Measurements from ENCODE around the gene PSMD6.

Gene PSMD6

DNA sequence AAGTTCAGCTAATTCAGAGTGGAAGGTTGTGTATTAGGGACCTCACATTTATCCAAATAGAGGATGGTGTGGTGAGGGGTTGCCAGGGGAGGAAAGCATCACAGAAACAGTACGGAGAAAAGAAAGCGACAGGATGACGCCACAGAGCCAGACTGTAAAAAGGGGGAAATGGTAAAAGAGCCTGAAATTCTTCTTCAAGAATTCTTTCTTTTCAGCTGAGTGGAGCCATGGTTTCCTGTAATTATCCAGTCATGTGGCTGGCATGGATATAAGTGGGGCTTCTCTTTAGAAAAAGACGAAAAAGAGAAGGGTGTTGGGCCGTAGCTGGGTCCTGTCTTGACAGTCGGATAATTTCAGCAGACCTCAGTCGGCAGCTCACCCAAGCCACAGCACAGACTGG, 24.5 kb upstream of the PSMD6 start:
- no peak for DNase-seq (ENCODE audit: low read depth)
- H3K4me3 ChIP-seq (ENCODE audit: low read depth, low read length) = no peak overlapping the region
- TF ChIP-seq, protein P1, sequence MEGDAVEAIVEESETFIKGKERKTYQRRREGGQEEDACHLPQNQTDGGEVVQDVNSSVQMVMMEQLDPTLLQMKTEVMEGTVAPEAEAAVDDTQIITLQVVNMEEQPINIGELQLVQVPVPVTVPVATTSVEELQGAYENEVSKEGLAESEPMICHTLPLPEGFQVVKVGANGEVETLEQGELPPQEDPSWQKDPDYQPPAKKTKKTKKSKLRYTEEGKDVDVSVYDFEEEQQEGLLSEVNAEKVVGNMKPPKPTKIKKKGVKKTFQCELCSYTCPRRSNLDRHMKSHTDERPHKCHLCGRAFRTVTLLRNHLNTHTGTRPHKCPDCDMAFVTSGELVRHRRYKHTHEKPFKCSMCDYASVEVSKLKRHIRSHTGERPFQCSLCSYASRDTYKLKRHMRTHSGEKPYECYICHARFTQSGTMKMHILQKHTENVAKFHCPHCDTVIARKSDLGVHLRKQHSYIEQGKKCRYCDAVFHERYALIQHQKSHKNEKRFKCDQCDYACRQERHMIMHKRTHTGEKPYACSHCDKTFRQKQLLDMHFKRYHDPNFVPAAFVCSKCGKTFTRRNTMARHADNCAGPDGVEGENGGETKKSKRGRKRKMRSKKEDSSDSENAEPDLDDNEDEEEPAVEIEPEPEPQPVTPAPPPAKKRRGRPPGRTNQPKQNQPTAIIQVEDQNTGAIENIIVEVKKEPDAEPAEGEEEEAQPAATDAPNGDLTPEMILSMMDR (conservative IDR thresholded peaks at IDR 0.05; ENCODE audit: low read depth, low read length) = no peak

DNA sequence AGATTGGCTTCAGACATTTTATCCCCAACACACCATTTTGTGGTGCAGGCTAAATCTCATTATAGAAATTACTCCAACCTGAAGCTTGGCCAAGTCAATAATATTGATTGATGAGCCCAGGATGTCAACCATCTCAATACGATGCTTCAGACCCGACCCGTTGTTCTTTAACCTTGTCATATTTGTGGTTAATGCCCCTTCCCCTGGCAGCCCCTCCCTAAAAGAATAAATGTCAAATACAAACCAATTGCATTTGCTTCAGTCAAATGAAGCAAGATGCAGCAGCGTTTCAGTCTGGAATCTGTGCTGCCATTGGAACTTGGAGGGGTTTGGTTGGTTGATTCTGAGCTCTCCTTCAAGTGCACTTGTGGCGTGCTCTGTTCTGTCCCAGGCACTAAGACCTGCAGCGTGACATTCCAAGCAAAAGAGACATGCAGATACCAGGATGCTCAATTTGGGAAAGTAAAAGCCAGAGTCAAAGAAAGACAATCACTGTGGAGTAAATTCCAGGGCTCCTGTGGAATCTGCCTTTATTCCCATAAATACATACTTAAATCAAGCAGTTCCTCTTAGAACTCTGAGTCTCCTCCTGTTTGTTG, 23.8 kb upstream of the PSMD6 start:
- no peak for DNase-seq (ENCODE audit: low read depth)
- no peak overlapping the region for H3K4me3 ChIP-seq (ENCODE audit: low read depth, low read length)
- TF ChIP-seq, protein P1 (conservative IDR thresholded peaks at IDR 0.05; ENCODE audit: low read depth, low read length) = no peak

DNA sequence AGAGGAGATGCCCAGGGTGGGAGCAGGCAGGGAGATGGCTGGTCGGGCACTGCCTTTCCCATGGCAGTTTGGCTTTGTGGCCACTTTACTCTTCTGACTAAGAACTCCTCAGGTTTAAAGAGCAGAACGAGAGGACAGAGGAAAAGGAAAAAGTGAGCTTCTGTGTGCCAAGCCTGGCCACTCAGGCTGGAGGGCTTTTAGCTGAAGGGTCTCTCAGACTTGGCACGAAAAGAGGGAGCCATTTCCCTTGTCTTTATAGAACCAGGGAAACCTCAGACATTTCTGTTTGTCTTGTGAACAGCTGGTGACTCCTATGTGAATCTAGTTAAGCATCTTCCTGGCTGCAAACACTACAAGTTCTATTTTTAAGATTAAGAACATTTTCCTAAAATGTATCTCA, 23.3 kb upstream of the PSMD6 start:
- no peak overlapping the region for H3K4me3 ChIP-seq (ENCODE audit: low read depth, low read length)
- TF ChIP-seq, protein P1 (conservative IDR thresholded peaks at IDR 0.05; ENCODE audit: low read depth, low read length) = no peak
- no peak for DNase-seq (ENCODE audit: low read depth)

DNA sequence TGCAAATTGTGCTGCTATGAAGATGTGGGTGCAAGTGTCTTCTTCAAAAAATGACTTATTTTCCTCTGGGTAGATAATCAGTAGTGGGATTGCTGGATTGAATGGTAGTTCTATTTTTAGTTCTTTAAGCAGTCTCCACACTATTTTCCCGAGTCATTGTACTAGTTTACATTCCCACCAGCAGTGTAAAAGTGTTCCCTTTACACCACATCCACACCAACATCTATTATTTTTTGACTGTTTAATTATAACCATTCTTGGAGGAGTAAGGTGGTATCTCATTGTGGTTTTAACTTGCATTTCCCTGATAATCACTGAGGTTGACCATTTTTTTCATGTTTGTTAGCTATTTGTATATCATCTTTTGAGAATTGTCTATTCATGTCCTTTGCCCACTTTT, 19.7 kb upstream of the PSMD6 start:
- TF ChIP-seq, protein P1 (conservative IDR thresholded peaks at IDR 0.05; ENCODE audit: low read depth, low read length) = no peak
- DNase-seq (ENCODE audit: low read depth) = no peak
- no peak overlapping the region for H3K4me3 ChIP-seq (ENCODE audit: low read depth, low read length)

DNA sequence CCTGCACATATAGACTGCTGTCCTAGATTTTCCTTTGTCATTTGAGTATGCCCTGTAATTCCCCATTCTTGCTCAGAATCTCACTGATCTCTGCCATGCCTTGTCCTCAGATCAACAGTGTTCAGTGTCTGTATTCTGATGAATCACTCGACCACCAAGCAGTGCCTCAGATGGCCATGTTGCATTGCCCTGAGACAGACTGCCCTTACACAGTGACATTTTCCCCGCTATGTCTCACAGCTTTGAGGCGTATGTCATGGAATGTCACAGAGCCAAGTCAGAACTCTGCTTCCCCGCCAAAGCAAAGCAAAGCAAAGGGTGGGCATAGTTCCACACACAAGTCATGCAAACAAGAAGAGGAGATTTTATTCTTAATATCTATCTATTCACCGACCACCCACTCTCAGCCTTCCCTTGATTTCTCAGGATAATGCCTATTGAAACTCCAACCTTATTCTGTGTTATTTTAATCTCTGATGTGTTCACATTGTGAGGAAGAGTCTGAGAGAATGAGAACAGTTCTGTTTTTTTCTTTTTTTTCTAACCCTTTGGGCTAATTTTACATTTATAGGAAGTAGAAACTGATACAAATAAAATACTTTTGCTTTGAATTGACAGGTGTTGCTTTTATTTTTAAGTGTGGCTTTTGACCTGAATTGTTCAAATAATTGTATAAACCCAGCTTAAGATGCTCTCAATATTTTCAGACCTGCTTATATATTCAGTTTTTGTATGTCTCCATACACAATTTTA, 16.9 kb upstream of the PSMD6 start:
- TF ChIP-seq, protein P1 (conservative IDR thresholded peaks at IDR 0.05; ENCODE audit: low read depth, low read length) = no peak
- no peak overlapping the region for H3K4me3 ChIP-seq (ENCODE audit: low read depth, low read length)
- DNase-seq (ENCODE audit: low read depth) = no peak

DNA sequence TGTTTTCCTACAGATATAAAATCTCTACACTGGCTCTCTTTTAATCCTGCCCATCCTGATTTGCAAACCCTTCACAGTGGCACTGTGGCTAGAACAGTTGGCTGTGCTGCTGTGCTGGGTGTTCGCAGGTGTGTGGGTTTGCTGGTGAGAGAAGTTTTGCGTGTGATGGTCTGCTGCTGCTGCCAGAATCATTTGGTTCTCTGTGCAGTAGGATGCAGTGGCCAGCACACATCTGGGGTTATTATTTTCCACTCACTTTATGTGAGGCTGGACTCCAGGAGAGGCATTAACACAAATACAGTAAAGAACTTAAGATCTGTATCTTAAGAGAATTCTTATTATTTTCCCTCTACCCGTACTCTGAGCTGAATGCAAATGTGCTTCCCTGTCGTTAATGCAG, 16.0 kb upstream of the PSMD6 start:
- no peak overlapping the region for H3K4me3 ChIP-seq (ENCODE audit: low read depth, low read length)
- DNase-seq (ENCODE audit: low read depth) = no peak
- TF ChIP-seq, protein P1 (conservative IDR thresholded peaks at IDR 0.05; ENCODE audit: low read depth, low read length) = no peak

All from choroid plexus epithelial cell (primary cell).